Stimulated activated CD4-positive, alpha-beta T cell treated with anti-CD3 and anti-CD28 coated beads, Interleukin-4, amount 100 ng/mL, for 4 hours (primary cell): ENCODE results near the gene MRPS24.
"Not testable (repeated sequence)": the region's sequence is repeated elsewhere in the genome, so short reads cannot be mapped to it uniquely, and the experiment has no call there.

Experiments
- DNase-seq, 2 experiments: peaks; one replicate each; pipeline ENCODE4 v3.0.0-alpha.2; 2020

MRPS24 gene

DNA sequence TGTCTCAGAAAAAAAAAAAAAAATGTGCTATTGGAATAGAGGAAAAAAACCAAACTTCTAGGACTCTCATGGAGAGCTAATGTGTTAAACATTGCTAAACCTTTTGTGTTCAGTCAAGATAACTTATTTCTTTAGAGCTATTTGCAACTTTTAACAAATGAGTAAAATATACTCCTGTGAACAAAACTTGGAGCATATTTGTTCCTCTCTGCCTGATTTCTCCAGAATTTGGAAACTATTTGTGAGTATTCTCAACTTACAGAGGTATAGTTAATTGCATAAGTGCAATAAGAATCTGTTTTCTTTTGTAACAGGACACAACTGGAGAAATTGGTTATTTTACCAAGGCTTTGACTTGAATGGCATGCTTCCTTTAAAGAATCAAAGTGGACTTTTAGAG lies 38.4 kb downstream of the MRPS24 start:
- not testable (repeated sequence) for DNase-seq

DNA sequence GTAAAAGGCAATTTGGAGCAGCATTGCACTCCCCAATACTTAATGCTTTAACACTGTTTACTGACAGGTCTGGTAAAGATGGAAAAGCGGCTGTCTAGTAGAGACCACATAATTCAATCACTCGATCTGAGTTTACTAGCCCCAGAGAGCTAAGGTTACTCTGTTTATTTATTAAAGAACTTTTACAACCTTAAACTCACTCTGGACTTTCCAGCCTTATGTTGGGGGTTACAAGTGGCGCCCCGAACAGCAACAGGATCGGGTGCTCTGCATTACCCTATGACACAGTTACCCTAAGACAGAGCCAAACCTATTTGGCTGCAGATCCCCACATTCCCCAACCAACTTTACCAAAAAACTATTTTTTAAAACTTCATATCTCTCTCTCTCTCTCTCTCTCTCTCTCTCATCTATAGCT lies 43.9 kb downstream of the MRPS24 start:
- no peak for DNase-seq

DNA sequence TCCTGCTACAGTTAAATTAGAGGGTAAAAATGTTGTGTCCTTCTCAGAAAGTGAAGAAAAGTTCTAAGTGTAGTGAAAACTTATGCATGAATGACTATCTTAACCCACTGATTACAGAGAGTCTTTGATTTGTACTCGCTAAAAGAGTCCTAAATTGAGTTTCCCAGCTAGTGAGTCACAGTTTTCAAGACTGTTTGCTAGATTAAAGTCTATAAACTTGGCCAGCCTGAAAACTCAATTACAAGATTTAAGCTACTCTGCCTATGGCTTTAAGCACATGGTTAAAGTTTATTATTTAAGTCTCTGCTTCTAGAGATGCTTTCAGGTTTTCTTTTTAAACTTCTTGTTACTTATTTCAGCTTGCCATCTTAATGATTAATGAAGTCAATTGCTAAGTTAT lies 44.4 kb downstream of the MRPS24 start:
- DNase-seq: no peak

DNA sequence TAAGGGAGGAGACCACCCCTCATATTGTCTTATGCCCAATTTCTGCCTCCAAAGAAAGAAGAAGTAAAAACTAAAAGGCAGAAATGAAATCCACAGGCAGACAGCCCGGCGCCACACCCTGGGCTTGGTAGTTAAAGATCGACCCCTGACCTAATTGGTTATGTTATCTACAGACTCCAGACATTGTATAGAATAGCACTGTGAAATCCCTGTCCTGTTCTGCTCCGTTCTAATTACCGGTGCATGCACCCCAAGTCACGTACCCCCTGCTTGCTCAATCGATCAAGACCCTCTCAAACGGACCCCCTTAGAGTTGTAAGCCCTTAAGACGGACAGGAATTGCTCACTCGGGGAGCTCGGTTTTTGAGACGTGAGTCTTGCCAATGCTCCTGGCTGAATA lies 44.8 kb downstream of the MRPS24 start:
- not testable (repeated sequence) for DNase-seq

DNA sequence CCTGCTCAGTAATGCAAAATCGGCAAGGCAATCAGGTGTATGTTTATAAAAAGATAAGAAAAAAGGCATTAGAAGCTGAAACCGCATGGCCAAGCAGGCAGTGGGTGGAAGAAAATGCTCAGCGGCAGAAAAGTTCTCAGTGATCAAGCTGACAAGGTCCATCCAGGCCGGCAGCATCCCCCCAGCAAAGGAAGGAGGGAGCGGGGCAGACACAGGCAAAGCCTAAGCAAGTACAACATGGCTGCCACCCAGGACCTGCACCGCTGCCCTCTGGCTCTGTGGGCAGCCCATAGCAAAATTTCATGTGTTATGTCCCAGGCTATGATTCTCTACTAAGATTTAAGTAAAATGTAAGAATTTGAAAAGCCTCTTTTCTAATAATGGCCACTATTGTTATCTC lies 45.4 kb downstream of the MRPS24 start:
- no peak for DNase-seq

DNA sequence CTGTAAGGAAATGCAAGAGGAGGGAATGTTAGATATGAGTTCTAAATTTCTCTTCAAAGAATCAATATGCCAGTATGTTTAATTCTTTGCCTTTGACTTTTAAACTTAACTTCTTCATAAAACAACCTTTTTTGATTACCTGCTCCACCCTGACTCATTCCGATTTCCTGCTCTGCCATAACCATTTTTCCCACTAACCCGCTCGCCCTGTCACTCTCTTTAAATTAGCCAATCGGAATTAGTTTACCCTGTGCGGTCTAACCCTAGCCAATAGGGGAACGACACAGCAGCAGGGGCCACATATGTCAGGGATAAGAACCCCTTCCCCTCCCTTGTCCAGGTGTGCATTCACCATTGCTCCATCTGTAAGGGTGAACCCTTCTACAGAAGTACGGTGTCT lies 45.9 kb downstream of the MRPS24 start:
- DNase-seq: not testable (repeated sequence)
